HCT116 (cell line): Measurements from ENCODE around the gene KRTAP12-2. TPM values are rescaled to one million over a fixed set of nuclear protein-coding genes. Genes with fewer than 3 reads are reported as not detected.

Experiments used
- ATAC-seq: fragments of 200-7000 bp; cut with Tn5 transposase; 2 replicates; pipeline ENCODE4 v1.9.1; 2020; ENCODE audit warnings: mild to moderate bottlenecking, moderate library complexity
- BruUV-seq: library from RNA; stranded (reverse); fragments of 400-500 nt; replicated peaks from 2 replicates; lab custom pipeline; 2021; lab: Mats Ljungman, UMichigan
- CTCF ChIA-PET: fragments of 300-600 bp; sonication (Branson Sonifier 250); formaldehyde crosslinking; loops from one replicate; lab custom pipeline; 2021; ENCODE audit warnings: antibody characterized with exemption; lab: Charles Lee
- POLR2A ChIA-PET: fragments of 300-600, 350-600 bp; sonication (Branson Sonifier 250); formaldehyde crosslinking; loops from one replicate; lab custom pipeline; 2021; ENCODE audit warnings: antibody characterized with exemption; lab: Charles Lee
- RAD21 ChIA-PET, 2 experiments: fragments of 300-600 bp; sonication (Branson Sonifier 250); formaldehyde crosslinking; loops; one replicate each; lab custom pipeline; 2023; ENCODE audit warnings: low total read pairs in 2 of 2; ENCODE audit not compliant: uncharacterized antibody in 2 of 2, unreplicated experiment in 2 of 2, low non-redundant PET in 1 of 2; lab: Charles Lee
- DNase-seq: peaks from one replicate; pipeline ENCODE4 v3.0.0-alpha.2; 2010; ENCODE audit warnings: low read depth, low spot score
- H2AFZ ChIP-seq: fragments of 200-600 bp; shearing (Covaris generic), sonication (generic); 2 replicates; pipeline ENCODE4 v1.6.1; 2017; ENCODE audit warnings: low read depth, mixed run types, mixed read lengths, antibody characterized with exemption, low read length; ENCODE audit not compliant: poor library complexity, severe bottlenecking
- H3K27ac ChIP-seq: 2 replicates; pipeline ENCODE4 v1.5.1; 2012; ENCODE audit warnings: low read depth, low read length
- H3K27me3 ChIP-seq: fragments of 200-600 bp; sonication (generic); 2 replicates; pipeline ENCODE4 v1.6.1; 2016; ENCODE audit warnings: mixed run types, low read length, mixed read lengths; ENCODE audit not compliant: insufficient read depth
- H3K36me3 ChIP-seq, 2 experiments: fragments of 200-500 bp in 1 of 2; fragments of 200-600 bp in 1 of 2; sonication (Bioruptor generic) in 1 of 2; sonication (generic) in 1 of 2; 2 replicates each; pipeline versions ENCODE4 v1.5.1 to v1.6.1; 2014 to 2016; ENCODE audit warnings: low read length in 2 of 2, inconsistent platforms in 1 of 2, mixed read lengths in 1 of 2, mixed run types in 1 of 2; ENCODE audit not compliant: insufficient read depth in 2 of 2, control insufficient read depth in 1 of 2
- H3K4me1 ChIP-seq, 2 experiments: fragments of 200-600 bp in 1 of 2; sonication (generic) in 1 of 2; 2 replicates each; pipeline versions ENCODE4 v1.5.1 to v1.6.1; 2012 to 2017; ENCODE audit warnings: low read length in 2 of 2, inconsistent platforms in 1 of 2, mild to moderate bottlenecking in 1 of 2, mixed read lengths in 1 of 2, mixed run types in 1 of 2, moderate library complexity in 1 of 2; ENCODE audit not compliant: insufficient read depth in 2 of 2, control insufficient read depth in 1 of 2
- H3K4me2 ChIP-seq: fragments of 200-600 bp; sonication (generic); 2 replicates; pipeline ENCODE4 v1.6.1; 2017; ENCODE audit warnings: mixed run types, low read length, mixed read lengths
- H3K4me3 ChIP-seq, 2 experiments: fragments of 200-600 bp in 1 of 2; sonication (generic) in 1 of 2; replicated peaks in 1 of 2; 2 replicates each; pipeline ENCODE4 v1.5.1; 2011 to 2016; ENCODE audit warnings: low read length in 2 of 2, control low read depth in 1 of 2, low read depth in 1 of 2, mild to moderate bottlenecking in 1 of 2, mixed read lengths in 1 of 2, mixed run types in 1 of 2
- H3K79me2 ChIP-seq: fragments of 200-600 bp; sonication (generic); 2 replicates; pipeline ENCODE4 v1.6.1; 2017; ENCODE audit warnings: mild to moderate bottlenecking, mixed run types, low read length, moderate library complexity, mixed read lengths; ENCODE audit not compliant: insufficient read depth
- H3K9ac ChIP-seq: fragments of 200-600 bp; sonication (generic); 2 replicates; pipeline ENCODE4 v1.6.1; 2016; ENCODE audit warnings: low read length, mixed read lengths
- H3K9me2 ChIP-seq: fragments of 200-600 bp; sonication (generic), shearing (Covaris generic); 2 replicates; pipeline ENCODE4 v1.6.1; 2017; ENCODE audit warnings: mixed run types, mild to moderate bottlenecking, moderate library complexity; ENCODE audit not compliant: insufficient read depth
- H3K9me3 ChIP-seq, 2 experiments: fragments of 200-500 bp in 1 of 2; fragments of 200-600 bp in 1 of 2; sonication (Bioruptor generic) in 1 of 2; sonication (generic) in 1 of 2; 2 replicates each; pipeline ENCODE4 v1.6.1; 2014 to 2017; ENCODE audit warnings: low read length in 2 of 2, mixed read lengths in 2 of 2, inconsistent platforms in 1 of 2, low read depth in 1 of 2, mild to moderate bottlenecking in 1 of 2, mixed run types in 1 of 2, moderate library complexity in 1 of 2; ENCODE audit not compliant: control insufficient read depth in 1 of 2, insufficient read depth in 1 of 2
- H4K20me1 ChIP-seq: fragments of 200-600 bp; sonication (generic), shearing (Covaris generic); 2 replicates; pipeline ENCODE4 v1.6.1; 2017; ENCODE audit warnings: mixed run types, mild to moderate bottlenecking, moderate library complexity; ENCODE audit not compliant: insufficient read depth
- CTCF ChIP-seq, 3 experiments: fragments of 200-600 bp in 1 of 3; sonication (generic) in 1 of 3; IDR thresholded peaks in 2 of 3; conservative IDR thresholded peaks in 1 of 3; 2 replicates each; pipeline ENCODE4 v1.5.1; 2012 to 2017; ENCODE audit warnings: low read depth in 2 of 3, low read length in 2 of 3, antibody characterized with exemption in 1 of 3, borderline replicate concordance in 1 of 3, control low read depth in 1 of 3, mild to moderate bottlenecking in 1 of 3, mixed read lengths in 1 of 3, mixed run types in 1 of 3, moderate library complexity in 1 of 3; ENCODE audit not compliant: insufficient read depth in 1 of 3
- FOSL1 ChIP-seq: IDR thresholded peaks from 2 replicates; pipeline ENCODE4 v1.6.1; 2012; ENCODE audit warnings: low read depth
- POLR2A ChIP-seq: IDR thresholded peaks from 2 replicates; pipeline ENCODE4 v1.7.0; 2011; ENCODE audit warnings: borderline replicate concordance; ENCODE audit not compliant: insufficient read depth, insufficient read length; ENCODE audit errors: extremely low read depth
- POLR2AphosphoS5 ChIP-seq: IDR thresholded peaks from 2 replicates; pipeline ENCODE4 v1.6.1; 2011; ENCODE audit warnings: mild to moderate bottlenecking, low read depth, low read length, moderate library complexity
- ZFX ChIP-seq: fragments of 450-650 bp; IDR thresholded peaks from 2 replicates; pipeline ENCODE4 v1.6.1; 2017
- intact Hi-C: fragments of 100-400 bp; cut with micrococcal nuclease; formaldehyde crosslinking; loops from 2 replicates; pipeline ENCODE4 v1.10.0; 2022
- total RNA-seq: library from RNA; stranded (reverse); gene quantifications from one replicate; pipeline ENCODE4 v1.2.1, GENCODE V29; 2021; ENCODE audit not compliant: unreplicated experiment

Gene KRTAP12-2
- total RNA-seq, 1 experiment from 2014 or later, result not detected

- Histone ChIP-seq H3K9me3 (no peaks in the 10 kb centered on the region), H3K27me3 (peaks cover 20% of the 10 kb centered on the region; the same call in 1 of the 2 replicates), H3K9me2 (no peaks in the 10 kb centered on the region), H3K79me2 (no peaks in the 10 kb centered on the region), H3K9ac (no peak overlapping the region), H2AFZ (no peak overlapping the region), H4K20me1 (no peaks in the 10 kb centered on the region), H3K36me3 (no peaks in the 10 kb centered on the region), H3K4me1 (peaks cover 0 to 6% of the 10 kb centered on the region in 2 experiments; a peak in 1 of 4 replicates), H3K27ac (no peak overlapping the region), H3K4me2 (no peak overlapping the region), H3K4me3 (no peak overlapping the region)
- no peak for TF ChIP-seq CTCF (IDR thresholded peaks at IDR 0.05 in 2 of 3, conservative IDR thresholded peaks at IDR 0.05 in 1 of 3; ENCODE audit: borderline replicate concordance in 1 of 3, insufficient read depth in 1 of 3, low read depth in 2 of 3, low read length in 2 of 3)
- no peak for TF ChIP-seq FOSL1
- TF ChIP-seq ZFX, result no peak
- TF ChIP-seq POLR2AphosphoS5, result no peak
- no peak for TF ChIP-seq POLR2A
- ChIA-PET RAD21 (no interaction called here), CTCF (no interaction called here), POLR2A (no interaction called here)
- ATAC-seq (no peak), DNase-seq (no peak)
- BruUV-seq, result no TSS peak
- intact Hi-C loops, result no loop called here
Observed at GRCh38 chr21:44708213-44708865, 41.6 kb upstream of the KRTAP12-2 start.
